Prostate gland (tissue), 2 donors: ENCODE results near the gene FGF19. TPM values are rescaled to one million over a fixed set of nuclear protein-coding genes. Genes with fewer than 3 reads are reported as not detected.

Experiments used
- DNase-seq: peaks from one replicate; pipeline ENCODE4 v3.0.0-alpha.2; 2019; ENCODE audit warnings: low spot score
- H3K27ac ChIP-seq, 2 donors: fragments of 200-600 bp; sonication (generic); 2 replicates each; pipeline ENCODE4 v1.5.1; 2017 to 2019
- H3K27me3 ChIP-seq: fragments of 200-600 bp; sonication (generic); replicated peaks from 2 replicates; pipeline ENCODE4 v1.5.1; 2019; ENCODE audit not compliant: insufficient read depth
- H3K36me3 ChIP-seq, 2 donors: fragments of 200-600 bp; sonication (generic); 1 replicate in 1 of 2; 2 replicates in 1 of 2; pipeline versions ENCODE4 v1.5.1 to v1.8.1; 2017 to 2019
- H3K4me1 ChIP-seq: fragments of 200-600 bp; sonication (generic); replicated peaks from 2 replicates; pipeline ENCODE4 v1.5.1; 2019
- H3K4me3 ChIP-seq, 2 donors: fragments of 200-600 bp; sonication (generic); 2 replicates each; pipeline ENCODE4 v1.5.1; 2017 to 2019
- H3K9me3 ChIP-seq: fragments of 200-600 bp; sonication (generic); 2 replicates; pipeline ENCODE4 v1.5.1; 2017
- CTCF ChIP-seq, 4 experiments: fragments of 200-600 bp in 2 of 4; fragments of 450-650 bp in 2 of 4; sonication (generic) in 2 of 4; IDR thresholded peaks; 1 replicate in 3 of 4; 2 replicates in 1 of 4; pipeline ENCODE4 v1.5.1; 2016 to 2019; ENCODE audit warnings: antibody characterized with exemption in 4 of 4, mild to moderate bottlenecking in 2 of 4, moderate library complexity in 2 of 4
- POLR2A ChIP-seq: fragments of 450-650 bp; IDR thresholded peaks from one replicate; pipeline ENCODE4 v1.6.1; 2016; ENCODE audit warnings: antibody characterized with exemption, mild to moderate bottlenecking
- POLR2AphosphoS5 ChIP-seq: sonication (generic); formaldehyde crosslinking; IDR thresholded peaks from one replicate; pipeline ENCODE4 v1.6.1; 2017; ENCODE audit warnings: antibody characterized with exemption
- WGBS: methylation state at CpG from one replicate; pipeline ENCODE4 v1.1.5; 2018; 5-methylcytosine and 5-hydroxymethylcytosine counted together
- intact Hi-C: fragments of 100-400 bp; cut with DNase I; formaldehyde crosslinking; loops from one replicate; pipeline ENCODE4 v1.14.2; 2022
- total RNA-seq, 2 donors: library from RNA; depleted of rRNA; stranded (reverse); fragments of >200 nt; gene quantifications; one replicate each; pipeline ENCODE4 v1.1.0, GENCODE V29; 2016

FGF19 gene
- not detected for total RNA-seq

DNA sequence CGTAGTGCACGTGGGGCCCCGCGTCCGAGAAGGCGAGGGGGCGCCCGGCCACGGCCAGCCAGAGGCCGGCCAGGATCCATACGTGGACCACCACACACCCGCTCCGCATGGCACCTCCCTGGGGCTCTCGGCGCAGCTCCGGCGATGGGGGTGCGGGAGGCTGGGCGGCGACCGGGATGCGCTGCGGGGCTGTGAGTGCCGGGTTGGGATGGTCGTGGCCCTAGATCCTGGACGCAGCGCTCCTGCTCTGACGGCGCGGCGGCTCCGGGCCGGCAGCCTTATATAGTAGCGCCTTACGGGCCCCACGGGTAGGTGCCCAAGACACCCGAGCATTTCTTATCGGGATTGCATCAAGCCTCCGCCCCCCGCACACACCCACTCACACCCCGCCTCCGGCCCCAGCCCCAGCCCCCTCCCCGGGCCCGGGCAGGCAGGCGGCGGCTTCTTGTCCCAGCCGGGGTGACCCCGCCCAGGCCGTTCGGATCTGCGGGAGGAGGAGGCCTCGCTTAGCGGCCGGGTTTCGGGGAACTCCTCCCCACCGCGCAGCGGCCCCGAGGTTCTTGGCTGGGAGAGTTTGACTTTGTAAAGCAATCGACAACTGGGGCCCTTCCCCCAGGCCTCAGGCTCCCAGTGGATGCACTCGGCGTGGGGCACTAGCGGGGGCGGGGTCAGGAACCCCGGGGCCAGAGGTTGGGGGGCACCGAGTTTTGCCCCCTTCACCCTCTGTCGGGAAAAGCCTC, at the start of gene FGF19:
FGF19 (minus strand) TSS at position 255 of the 740 bp plus-strand sequence; CDS start at position 109, 146 bp downstream.
- Histone ChIP-seq H3K9me3 (no peaks in the 10 kb centered on the region), H3K36me3 (no peaks in the 10 kb centered on the region), H3K27ac (no peak within 1 kb of the TSS), H3K27me3 (peaks cover 38% of the 10 kb centered on the region), H3K4me3 (peak within 1 kb of the TSS; percentile 6 to 15), H3K4me1 (peaks cover 7% of the 10 kb centered on the region)
- DNase-seq: no peak
- 2% methylated on average over 29 of the region's 67 CpGs for WGBS
- no peak for TF ChIP-seq POLR2A
- no peak for TF ChIP-seq POLR2AphosphoS5
- TF ChIP-seq CTCF (IDR thresholded peaks at IDR 0.05): no peak
- intact Hi-C loops: loop anchor here (5.0 kb wide), 1 partner anchor 493 kb away; no protein-coding TSS in a partner anchor

DNA sequence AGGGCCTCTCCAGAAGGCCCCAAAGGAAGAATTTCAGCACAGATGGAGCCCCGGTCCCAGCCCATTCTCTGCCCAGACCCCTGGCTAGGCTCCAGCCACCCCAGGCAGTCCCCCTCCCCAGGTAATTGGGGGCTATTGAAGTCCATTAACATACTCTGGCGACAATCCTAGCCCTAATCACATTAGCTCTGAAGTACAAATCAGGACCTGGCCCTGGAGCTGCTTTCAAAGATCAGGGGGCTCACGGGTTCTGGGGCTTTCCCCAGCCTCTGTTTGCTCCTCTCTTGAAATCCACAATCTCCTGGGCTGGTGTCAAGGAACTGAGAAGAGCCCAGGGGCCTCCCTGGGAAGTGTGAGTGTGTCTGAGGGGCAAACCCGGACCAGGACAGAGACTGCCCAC, 49.1 kb upstream of the FGF19 start:
- H3K27me3 ChIP-seq: no peaks in the 10 kb centered on the region
- H3K9me3 ChIP-seq: no peaks in the 10 kb centered on the region
- no peaks in the 10 kb centered on the region for H3K36me3 ChIP-seq
- no peak for DNase-seq
- no peaks in the 10 kb centered on the region for H3K4me1 ChIP-seq
- 26% methylated on average over 4 of the region's 4 CpGs for WGBS
- no peak overlapping the region for H3K4me3 ChIP-seq
- TF ChIP-seq POLR2A (no peak), CTCF (IDR thresholded peaks at IDR 0.05) (no peak), POLR2AphosphoS5 (no peak)
- intact Hi-C loops: no loop called here
- H3K27ac ChIP-seq: no peak overlapping the region

DNA sequence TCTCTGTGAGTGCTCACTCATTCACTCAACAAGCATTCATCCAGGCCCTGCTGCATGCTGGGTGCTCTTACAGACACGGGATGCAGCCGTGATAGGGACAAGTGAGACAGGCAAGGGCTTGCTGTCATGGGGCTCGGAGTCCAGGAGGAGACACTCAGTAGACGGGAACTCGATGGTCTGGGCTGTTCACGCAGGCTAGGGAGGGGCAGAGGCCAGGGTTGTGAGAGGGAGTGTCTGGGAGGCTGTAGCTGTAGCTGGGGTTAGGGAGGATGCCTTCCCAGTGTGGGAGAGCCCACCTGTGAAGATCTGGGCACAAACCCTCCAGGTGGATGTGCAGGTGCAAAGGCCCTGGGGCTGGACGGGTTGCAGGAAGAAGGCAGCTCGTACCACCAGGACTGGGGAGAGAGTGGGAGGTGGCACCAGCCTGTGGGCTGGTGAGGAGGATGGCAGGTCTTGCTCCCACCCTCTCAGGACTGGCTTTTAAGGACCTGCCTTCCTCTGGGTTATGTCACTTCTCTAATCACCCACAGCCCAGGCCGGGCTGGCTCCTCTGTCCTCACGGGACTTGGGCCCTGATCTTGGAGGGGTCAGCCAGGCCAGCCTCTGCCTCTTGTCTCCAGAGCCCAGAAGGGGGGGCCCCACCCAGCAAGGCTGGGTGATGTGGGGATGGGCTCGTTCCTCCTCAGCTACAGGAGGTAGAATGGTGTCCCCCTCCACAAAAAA, 47.2 kb upstream of the FGF19 start:
- Histone ChIP-seq H3K27ac (no peak overlapping the region), H3K4me3 (no peak overlapping the region), H3K36me3 (no peaks in the 10 kb centered on the region), H3K27me3 (no peaks in the 10 kb centered on the region), H3K4me1 (no peaks in the 10 kb centered on the region), H3K9me3 (no peaks in the 10 kb centered on the region)
- intact Hi-C loops: no loop called here
- DNase-seq: no peak
- TF ChIP-seq POLR2A (no peak), POLR2AphosphoS5 (no peak), CTCF (IDR thresholded peaks at IDR 0.05) (no peak)
- 76% methylated on average over 11 of the region's 11 CpGs for whole genome bisulfite sequencing

DNA sequence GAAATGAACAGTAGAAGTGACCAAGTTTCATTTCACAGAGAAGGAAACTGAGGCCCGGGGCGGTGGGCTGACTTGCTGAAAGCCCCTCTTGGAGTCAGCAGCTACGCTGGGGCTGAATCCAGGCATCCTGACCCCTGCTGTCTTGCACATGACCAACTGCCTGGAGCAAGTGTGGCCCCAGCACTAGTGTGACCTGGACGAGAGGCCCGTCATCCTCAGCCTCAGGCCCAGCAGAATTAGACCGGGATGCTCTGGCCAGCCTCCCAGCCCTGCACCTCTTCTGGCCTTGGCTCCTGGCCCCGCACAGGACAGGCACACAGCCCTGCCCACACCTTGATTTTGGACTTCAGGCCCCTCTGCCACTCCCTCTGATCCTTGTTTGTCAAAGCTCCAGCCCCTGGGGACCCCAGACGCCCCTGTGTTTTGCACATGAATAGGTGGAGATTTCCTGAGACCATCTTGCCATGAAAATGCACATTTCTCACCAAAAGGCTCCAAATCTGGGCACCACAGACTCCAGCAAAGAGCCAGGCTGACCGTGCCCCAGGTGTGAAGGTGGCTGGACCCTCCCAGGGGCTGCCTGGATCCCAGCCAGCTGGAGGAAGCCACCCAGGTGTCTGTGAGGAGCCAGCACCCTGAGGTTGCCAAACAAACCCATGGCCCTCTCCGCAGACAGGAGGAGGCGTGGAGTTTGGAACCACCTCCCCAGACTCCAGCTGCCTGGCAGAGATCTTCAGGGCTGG, 46.5 kb upstream of the FGF19 start:
- no peak for DNase-seq
- Histone ChIP-seq H3K9me3 (no peaks in the 10 kb centered on the region), H3K4me1 (no peaks in the 10 kb centered on the region), H3K27ac (no peak overlapping the region), H3K27me3 (no peaks in the 10 kb centered on the region), H3K36me3 (no peaks in the 10 kb centered on the region), H3K4me3 (no peak overlapping the region)
- intact Hi-C loops: no loop called here
- 74% methylated on average over 11 of the region's 11 CpGs for WGBS
- no peak for TF ChIP-seq POLR2A
- TF ChIP-seq POLR2AphosphoS5: no peak
- TF ChIP-seq CTCF (IDR thresholded peaks at IDR 0.05): no peak
